WTC11 (cell line): ENCODE data around the gene NLGN1.

ENCODE experiments used
- ATF3 ChIP-seq: sonication (generic); formaldehyde crosslinking; conservative IDR thresholded peaks from 2 replicates; pipeline ENCODE4 v1.8.1; 2022; ENCODE audit warnings: mild to moderate bottlenecking, missing genetic modification reagents
- CREM ChIP-seq: sonication (generic); formaldehyde crosslinking; IDR thresholded peaks from 2 replicates; pipeline ENCODE4 v1.8.1; 2022; ENCODE audit warnings: mild to moderate bottlenecking, missing genetic modification reagents, moderate library complexity
- CTCF ChIP-seq: fragments of 200-600 bp; IDR thresholded peaks from 2 replicates; pipeline ENCODE4 v1.8.0; 2022; ENCODE audit warnings: antibody characterized with exemption
- FOXJ3 ChIP-seq: sonication (generic); formaldehyde crosslinking; IDR thresholded peaks from 2 replicates; pipeline ENCODE4 v1.9.0; 2021; ENCODE audit warnings: missing genetic modification reagents, mild to moderate bottlenecking, borderline replicate concordance
- HMGXB4 ChIP-seq: sonication (generic); formaldehyde crosslinking; IDR thresholded peaks from 2 replicates; pipeline ENCODE4 v1.8.1; 2023; ENCODE audit warnings: mild to moderate bottlenecking, moderate library complexity, missing genetic modification reagents
- IRF1 ChIP-seq: sonication (generic); formaldehyde crosslinking; IDR thresholded peaks from 2 replicates; pipeline ENCODE4 v1.8.0; 2023; ENCODE audit warnings: missing genetic modification reagents
- MAX ChIP-seq: sonication (generic); formaldehyde crosslinking; IDR thresholded peaks from 2 replicates; pipeline ENCODE4 v1.8.0; 2022; ENCODE audit warnings: mild to moderate bottlenecking, missing genetic modification reagents
- NFE2L1 ChIP-seq: sonication (generic); formaldehyde crosslinking; IDR thresholded peaks from 2 replicates; pipeline ENCODE4 v1.8.1; 2023; ENCODE audit warnings: missing genetic modification reagents
- RELA ChIP-seq: sonication (generic); formaldehyde crosslinking; IDR thresholded peaks from 2 replicates; pipeline ENCODE4 v1.8.1; 2022; ENCODE audit warnings: missing genetic modification reagents, mild to moderate bottlenecking, borderline replicate concordance
- SP1 ChIP-seq: sonication (generic); formaldehyde crosslinking; conservative IDR thresholded peaks from 2 replicates; pipeline ENCODE4 v1.8.1; 2022; ENCODE audit warnings: missing genetic modification reagents
- USF1 ChIP-seq: sonication (generic); formaldehyde crosslinking; IDR thresholded peaks from 2 replicates; pipeline ENCODE4 v1.8.0; 2022; ENCODE audit warnings: mild to moderate bottlenecking, missing genetic modification reagents
- USF2 ChIP-seq: sonication (generic); formaldehyde crosslinking; IDR thresholded peaks from 2 replicates; pipeline ENCODE4 v1.8.1; 2023; ENCODE audit warnings: mild to moderate bottlenecking, missing genetic modification reagents, moderate library complexity
- ZNF416 ChIP-seq: fragments of 250-450 bp; sonication (Bioruptor Pico); IDR thresholded peaks from 2 replicates; pipeline ENCODE4 v1.9.0; 2021; ENCODE audit warnings: mild to moderate bottlenecking, inconsistent platforms
- ZNF671 ChIP-seq: fragments of 250-450 bp; sonication (Bioruptor Pico); IDR thresholded peaks from 2 replicates; pipeline ENCODE4 v1.8.0; 2021; ENCODE audit warnings: mild to moderate bottlenecking

GRCh38 chr3:173632945-173633344 lies 235.4 kb downstream of the NLGN1 start:
- TF ChIP-seq USF2 (CRISPR knock-in tag), result no peak
- TF ChIP-seq CTCF, result no peak
- TF ChIP-seq HMGXB4 (CRISPR knock-in tag), result no peak
- TF ChIP-seq USF1 (CRISPR knock-in tag), result no peak
- no peak for TF ChIP-seq IRF1
- TF ChIP-seq ATF3 (CRISPR knock-in tag), result no peak
- TF ChIP-seq RELA (CRISPR knock-in tag), result no peak
- TF ChIP-seq NFE2L1 (CRISPR knock-in tag), result no peak
- TF ChIP-seq FOXJ3 (CRISPR knock-in tag), result no peak
- no peak for TF ChIP-seq ZNF671 (CRISPR knock-in tag)
- TF ChIP-seq MAX (CRISPR knock-in tag), result no peak
- TF ChIP-seq SP1 (CRISPR knock-in tag), result no peak
- TF ChIP-seq CREM (CRISPR knock-in tag), result no peak
- TF ChIP-seq ZNF416 (CRISPR knock-in tag), result no peak
